ENCODE measurements around the gene ORC3. TPM values are rescaled to one million over a fixed set of nuclear protein-coding genes. Genes with fewer than 3 reads are reported as not detected.

The ORC3 gene
- total and polyA plus RNA-seq, 2 of the 4 experiments (the other 2 are of a cell fraction): 22.3 to 30.6 TPM

DNA sequence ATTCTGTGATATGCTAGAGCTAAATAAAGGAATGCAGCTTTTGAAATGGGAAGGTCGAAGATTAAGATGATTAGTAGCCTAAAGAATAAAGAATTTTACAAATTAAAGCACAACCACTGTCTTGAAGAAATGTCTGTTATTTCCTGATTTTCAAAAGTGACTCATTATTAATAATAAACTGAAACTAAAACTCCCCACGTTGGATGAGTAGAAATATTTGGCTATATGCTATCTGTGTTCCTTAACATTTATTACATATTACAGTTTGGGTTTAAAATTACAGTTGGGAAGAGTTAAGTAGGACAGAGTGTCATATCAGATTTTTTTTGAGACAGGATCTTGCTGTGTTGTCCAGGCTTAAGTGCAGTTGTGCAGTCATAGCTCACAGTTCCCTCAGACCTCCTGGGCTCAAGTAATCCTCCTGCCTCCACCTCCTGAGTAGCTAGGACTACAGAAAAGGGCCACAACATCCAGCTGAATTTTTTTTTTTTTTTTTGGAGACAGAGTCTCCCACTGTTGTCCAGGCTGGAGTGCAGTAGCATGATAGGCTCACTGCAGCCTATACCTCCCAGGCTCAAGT lies 65.0 kb downstream of the ORC3 start:
- Histone ChIP-seq H3K4me2 (ENCODE audit: low read depth, low read length) (peak overlapping the region; percentile 67; the same call in 1 of the 2 replicates), H3K14ac (replicated peaks; ENCODE audit: low read depth, low read length) (peak overlapping the region; percentile 78; the same call in 1 of the 2 replicates), H3K9me3 (ENCODE audit: control insufficient read depth, insufficient read depth, low read length) (no peaks in the 10 kb centered on the region), H2AK9ac (replicated peaks; ENCODE audit: low read depth, low read length, poor library complexity) (no peak overlapping the region), H2BK120ac (ENCODE audit: low read depth, low read length) (peak overlapping the region; percentile 30), H2AK5ac (ENCODE audit: low read depth, low read length) (peak overlapping the region; percentile 81; the same call in 1 of the 2 replicates), H2BK20ac (ENCODE audit: low read depth, low read length) (peak overlapping the region; percentile 49; the same call in 1 of the 2 replicates), H3K9me1 (ENCODE audit: insufficient read depth, low read length) (peaks cover 11% of the 10 kb centered on the region), H3K4ac (ENCODE audit: low read depth, low read length) (peak overlapping the region; percentile 60), H3K18ac (ENCODE audit: low read depth, low read length) (peak overlapping the region; percentile 42; the same call in 1 of the 2 replicates), H3K27ac (ENCODE audit: insufficient read depth, low read length) (peak overlapping the region; percentile 77; the same call in 1 of the 2 replicates), H3K56ac (ENCODE audit: extremely low read depth, insufficient read depth, low read length) (no peak overlapping the region), H4K8ac (ENCODE audit: low read depth in 2 of 2, low read length in 2 of 2) (peak overlapping the region in 1 of 2 experiments; percentile 54; a peak in 2 of 4 replicates), H4K5ac (ENCODE audit: low read depth, low read length) (0 out of 2 replicates have a peak overlapping the region, but pooled peaks have one; percentile 44), H3K4me1 (ENCODE audit: control insufficient read depth, insufficient read depth, low read length) (peaks cover 2% of the 10 kb centered on the region; the same call in 1 of the 2 replicates), H2BK15ac (ENCODE audit: low read depth, low read length) (no peak overlapping the region; the same call in 2 of the 3 replicates), H3K79me1 (ENCODE audit: low read depth in 1 of 2, low read length in 2 of 2) (peaks cover 0 to 13% of the 10 kb centered on the region in 2 experiments; a peak in 2 of 4 replicates), H3K4me3 (ENCODE audit: insufficient read depth, low read depth, low read length) (no peak overlapping the region), H2AFZ (replicated peaks; ENCODE audit: low read length, poor library complexity) (peak overlapping the region; percentile 49), H4K91ac (ENCODE audit: insufficient read depth, low read depth, low read length) (peak overlapping the region; percentile 61; the same call in 1 of the 2 replicates), H3K27me3 (ENCODE audit: control insufficient read depth, insufficient read depth, low read length) (no peaks in the 10 kb centered on the region), H4K20me1 (ENCODE audit: insufficient read depth, low read length) (no peaks in the 10 kb centered on the region), H3K36me3 (ENCODE audit: control insufficient read depth, insufficient read depth, low read length) (peaks cover 4% of the 10 kb centered on the region), H2BK5ac (ENCODE audit: low read depth, low read length, poor library complexity, severe bottlenecking) (peak overlapping the region; percentile 76), H3K9ac (ENCODE audit: low read depth, low read length) (no peak overlapping the region), H3K23ac (ENCODE audit: low read depth, low read length) (peak overlapping the region; percentile 90; the same call in 1 of the 2 replicates)
- in situ Hi-C loops (cut with MboI; ENCODE audit: low sequenced_read_pairs) (no loop called here), dilution Hi-C loops (cut with HindIII; ENCODE audit: low sequenced_read_pairs, unreplicated experiment) (no loop called here), intact Hi-C loops (cut with micrococcal nuclease) (no loop called here)
- DNase-seq: peak; percentile 41
- WGBS, 2 experiments (ENCODE audit: extremely low coverage in 2 of 2, insufficient read length in 1 of 2): no CpG with 5 or more reads among the region's 2 CpGs
- ATAC-seq (ENCODE audit: low read depth): peak; percentile 64
- BruUV-seq (replicated peaks): no TSS peak
- CTCF ChIA-PET: interaction anchor here (0.7 kb wide), 1 partner anchor 14 kb away, joined by 7 read pairs; no protein-coding TSS in a partner anchor
- POLR2A ChIA-PET (ENCODE audit: unreplicated experiment): no interaction called here
- no peak for TF ChIP-seq POLR2A (IDR thresholded peaks at IDR 0.05; ENCODE audit: low read depth, low read length)
- no peak for TF ChIP-seq MAZ (IDR thresholded peaks at IDR 0.05; ENCODE audit: borderline replicate concordance, low read depth, low read length)
- no peak for TF ChIP-seq MXI1 (IDR thresholded peaks at IDR 0.05; ENCODE audit: borderline replicate concordance, low read depth, low read length)
- no peak for TF ChIP-seq RFX5 (IDR thresholded peaks at IDR 0.05; ENCODE audit: low read depth, low read length)
- TF ChIP-seq, protein P1, sequence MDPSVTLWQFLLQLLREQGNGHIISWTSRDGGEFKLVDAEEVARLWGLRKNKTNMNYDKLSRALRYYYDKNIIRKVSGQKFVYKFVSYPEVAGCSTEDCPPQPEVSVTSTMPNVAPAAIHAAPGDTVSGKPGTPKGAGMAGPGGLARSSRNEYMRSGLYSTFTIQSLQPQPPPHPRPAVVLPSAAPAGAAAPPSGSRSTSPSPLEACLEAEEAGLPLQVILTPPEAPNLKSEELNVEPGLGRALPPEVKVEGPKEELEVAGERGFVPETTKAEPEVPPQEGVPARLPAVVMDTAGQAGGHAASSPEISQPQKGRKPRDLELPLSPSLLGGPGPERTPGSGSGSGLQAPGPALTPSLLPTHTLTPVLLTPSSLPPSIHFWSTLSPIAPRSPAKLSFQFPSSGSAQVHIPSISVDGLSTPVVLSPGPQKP (IDR thresholded peaks at IDR 0.05; ENCODE audit: borderline replicate concordance, low read depth, low read length): no peak
- no peak for TF ChIP-seq FOS (IDR thresholded peaks at IDR 0.05; ENCODE audit: low read depth, low read length)
- no peak for TF ChIP-seq SMC3 (IDR thresholded peaks at IDR 0.05; ENCODE audit: low read depth, low read length)
- TF ChIP-seq CHD1 (IDR thresholded peaks at IDR 0.05; ENCODE audit: low read depth, low read length): no peak
- no peak for TF ChIP-seq CEBPB (IDR thresholded peaks at IDR 0.05; ENCODE audit: low read depth, low read length)
- TF ChIP-seq MAFK (IDR thresholded peaks at IDR 0.05; ENCODE audit: low read depth, low read length): no peak
- TF ChIP-seq, protein P2, sequence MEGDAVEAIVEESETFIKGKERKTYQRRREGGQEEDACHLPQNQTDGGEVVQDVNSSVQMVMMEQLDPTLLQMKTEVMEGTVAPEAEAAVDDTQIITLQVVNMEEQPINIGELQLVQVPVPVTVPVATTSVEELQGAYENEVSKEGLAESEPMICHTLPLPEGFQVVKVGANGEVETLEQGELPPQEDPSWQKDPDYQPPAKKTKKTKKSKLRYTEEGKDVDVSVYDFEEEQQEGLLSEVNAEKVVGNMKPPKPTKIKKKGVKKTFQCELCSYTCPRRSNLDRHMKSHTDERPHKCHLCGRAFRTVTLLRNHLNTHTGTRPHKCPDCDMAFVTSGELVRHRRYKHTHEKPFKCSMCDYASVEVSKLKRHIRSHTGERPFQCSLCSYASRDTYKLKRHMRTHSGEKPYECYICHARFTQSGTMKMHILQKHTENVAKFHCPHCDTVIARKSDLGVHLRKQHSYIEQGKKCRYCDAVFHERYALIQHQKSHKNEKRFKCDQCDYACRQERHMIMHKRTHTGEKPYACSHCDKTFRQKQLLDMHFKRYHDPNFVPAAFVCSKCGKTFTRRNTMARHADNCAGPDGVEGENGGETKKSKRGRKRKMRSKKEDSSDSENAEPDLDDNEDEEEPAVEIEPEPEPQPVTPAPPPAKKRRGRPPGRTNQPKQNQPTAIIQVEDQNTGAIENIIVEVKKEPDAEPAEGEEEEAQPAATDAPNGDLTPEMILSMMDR (conservative IDR thresholded peaks at IDR 0.05; ENCODE audit: low read depth, low read length): no peak
- TF ChIP-seq BHLHE40 (IDR thresholded peaks at IDR 0.05; ENCODE audit: low read depth, low read length): no peak
- no peak for TF ChIP-seq RAD21 (IDR thresholded peaks at IDR 0.05; ENCODE audit: low read length)
- TF ChIP-seq, protein P3, sequence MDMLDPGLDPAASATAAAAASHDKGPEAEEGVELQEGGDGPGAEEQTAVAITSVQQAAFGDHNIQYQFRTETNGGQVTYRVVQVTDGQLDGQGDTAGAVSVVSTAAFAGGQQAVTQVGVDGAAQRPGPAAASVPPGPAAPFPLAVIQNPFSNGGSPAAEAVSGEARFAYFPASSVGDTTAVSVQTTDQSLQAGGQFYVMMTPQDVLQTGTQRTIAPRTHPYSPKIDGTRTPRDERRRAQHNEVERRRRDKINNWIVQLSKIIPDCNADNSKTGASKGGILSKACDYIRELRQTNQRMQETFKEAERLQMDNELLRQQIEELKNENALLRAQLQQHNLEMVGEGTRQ (IDR thresholded peaks at IDR 0.05; ENCODE audit: low read depth, low read length): no peak
- no peak for TF ChIP-seq NFE2L2 (IDR thresholded peaks at IDR 0.05; ENCODE audit: low read depth, low read length)

Measured in IMR-90 (cell line).